GM12878 (cell line): ENCODE data around the gene OTC. TPM values are rescaled to one million over a fixed set of nuclear protein-coding genes. Genes with fewer than 3 reads are reported as not detected.

ENCODE experiments used
- polyA plus RNA-seq, 11 experiments: library from polyadenylated mRNA; depleted of rRNA in 4 of 11; unstranded in 6 of 11; stranded (reverse) in 5 of 11; fragments of >200 nt; fragmentation: Nextera tagmentation in 4 of 11; fragmentation: Illumina TruSeq in 1 of 11; extraction: Ambion mirVana in 4 of 11; extraction: Trizol in 1 of 11; gene quantifications; 1 replicate in 1 of 11; 2 replicates in 10 of 11; pipeline versions ENCODE4 v1.2.1 to v1.2.3, GENCODE V29; 2011 to 2016; ENCODE audit warnings: inconsistent platforms in 2 of 11, missing spikeins in 2 of 11, low read depth in 1 of 11
- small RNA-seq: library from RNA; depleted of rRNA; stranded (forward); fragments of <200 nt; gene quantifications from one replicate; pipeline ENCODE3, GENCODE V24; 2014
- total RNA-seq, 4 experiments: library from RNA; depleted of rRNA in 3 of 4; stranded (reverse); fragments of >200 nt in 3 of 4; fragmentation: Illumina TruSeq in 1 of 4; extraction: Trizol in 1 of 4; gene quantifications; 2 replicates each; pipeline versions ENCODE4 v1.2.1 to v1.2.3, GENCODE V29; 2013 to 2021

Gene OTC
- total and polyA plus RNA-seq, 10 of the 15 experiments (the other 5 are each of a cell fraction or from before 2014, with no cell fraction given): not detected

Small RNAs within 50 kb of the gene (small RNA-seq; reads per million reads assigned to genes)
- gene RF00322: not detected

Other genes starting within 250 kb of the OTC start
- gene SRPX, start 131.7 kb upstream of the OTC start, total RNA-seq (2014; rRNA removed): 0.06 TPM in 1 of 2 replicates, not detected in the other
- 0.13 and 0.14 TPM in 2 replicates for gene SRPX, start 131.7 kb upstream of the OTC start, total RNA-seq (2014; rRNA removed; fragmentation: Illumina TruSeq; extraction: Trizol)
- gene SRPX, start 131.7 kb upstream of the OTC start, total RNA-seq (2021): 0.18 and 0.29 TPM in 2 replicates
- 0.16 and 0.29 TPM in 2 replicates for gene SRPX, start 131.7 kb upstream of the OTC start, polyA plus RNA-seq (2011; rRNA removed)
- gene SRPX, start 131.7 kb upstream of the OTC start, polyA plus RNA-seq (2014; fragmentation: Illumina TruSeq; extraction: Trizol): 0.24 TPM in 2 replicates
- under 1 TPM in 1 of 2 experiments, not detected in 1; 0.05 TPM for gene SRPX, start 131.7 kb upstream of the OTC start, polyA plus RNA-seq (2014; fragmentation: Nextera tagmentation; extraction: Ambion mirVana)
- gene SRPX, start 131.7 kb upstream of the OTC start, polyA plus RNA-seq (2014; rRNA removed): 0.24 TPM in 1 of 2 replicates, not detected in the other
- under 1 TPM; 0.23 to 0.79 TPM for gene SRPX, start 131.7 kb upstream of the OTC start, polyA plus RNA-seq (2016; fragmentation: Nextera tagmentation; extraction: Ambion mirVana)
- gene RPGR, start 25.1 kb upstream of the OTC start, total RNA-seq (2014; rRNA removed): 7.7 TPM in 2 replicates
- 11.1 and 11.9 TPM in 2 replicates for gene RPGR, start 25.1 kb upstream of the OTC start, total RNA-seq (2014; rRNA removed; fragmentation: Illumina TruSeq; extraction: Trizol)
- gene RPGR, start 25.1 kb upstream of the OTC start, total RNA-seq (2021): 5.5 and 6.6 TPM in 2 replicates
- 6.6 and 9.9 TPM in 2 replicates for gene RPGR, start 25.1 kb upstream of the OTC start, polyA plus RNA-seq (2011; rRNA removed)
- gene RPGR, start 25.1 kb upstream of the OTC start, polyA plus RNA-seq (2014; fragmentation: Illumina TruSeq; extraction: Trizol): 13.4 and 18.7 TPM in 2 replicates
- gene RPGR, start 25.1 kb upstream of the OTC start, polyA plus RNA-seq (2014; fragmentation: Nextera tagmentation; extraction: Ambion mirVana): 1 to 10 TPM; 7.6 to 8.1 TPM
- gene RPGR, start 25.1 kb upstream of the OTC start, polyA plus RNA-seq (2014; rRNA removed): 6.3 and 8.9 TPM in 2 replicates
- gene RPGR, start 25.1 kb upstream of the OTC start, polyA plus RNA-seq (2016; fragmentation: Nextera tagmentation; extraction: Ambion mirVana): 1 to 10 TPM; 5.8 to 7.1 TPM
- not detected in 2 replicates for gene TSPAN7, start 208.9 kb downstream of the OTC start, total RNA-seq (2014; rRNA removed)
- gene TSPAN7, start 208.9 kb downstream of the OTC start, total RNA-seq (2014; rRNA removed; fragmentation: Illumina TruSeq; extraction: Trizol): not detected in 2 replicates
- gene TSPAN7, start 208.9 kb downstream of the OTC start, total RNA-seq (2021): 0.24 TPM in 1 of 2 replicates, not detected in the other
- 0.48 and 0.77 TPM in 2 replicates for gene TSPAN7, start 208.9 kb downstream of the OTC start, polyA plus RNA-seq (2011; rRNA removed)
- 0.04 and 0.19 TPM in 2 replicates for gene TSPAN7, start 208.9 kb downstream of the OTC start, polyA plus RNA-seq (2014; fragmentation: Illumina TruSeq; extraction: Trizol)
- gene TSPAN7, start 208.9 kb downstream of the OTC start, polyA plus RNA-seq (2014; fragmentation: Nextera tagmentation; extraction: Ambion mirVana): under 1 TPM in 1 of 2 experiments, not detected in 1; 0.09 TPM
- 0.08 TPM in 1 of 2 replicates, not detected in the other for gene TSPAN7, start 208.9 kb downstream of the OTC start, polyA plus RNA-seq (2014; rRNA removed)
- gene TSPAN7, start 208.9 kb downstream of the OTC start, polyA plus RNA-seq (2016; fragmentation: Nextera tagmentation; extraction: Ambion mirVana): under 1 TPM; 0.19 to 0.38 TPM